GM06990 (cell line): ENCODE measurements around the gene NKD1.
A peak's percentile ranks its signal among the peaks of the same experiment; 100 is the strongest.

Source experiments
- DNase-seq: peaks from one replicate; pipeline ENCODE4 v3.0.0-alpha.2; 2011; ENCODE audit not compliant: insufficient read length; ENCODE audit errors: extremely low read depth
- H3K27me3 ChIP-seq: replicated peaks from 2 replicates; pipeline ENCODE4 v1.6.0; 2011; ENCODE audit warnings: low read length; ENCODE audit not compliant: control insufficient read depth, insufficient read depth
- H3K36me3 ChIP-seq: 2 replicates; pipeline ENCODE4 v1.5.1; 2011; ENCODE audit warnings: low read length; ENCODE audit not compliant: control insufficient read depth, insufficient read depth
- H3K4me3 ChIP-seq: replicated peaks from 2 replicates; pipeline ENCODE4 v1.5.1; 2011; ENCODE audit warnings: low read depth, mild to moderate bottlenecking, control low read depth, low read length
- TF ChIP-seq, protein P1 (sequence below): IDR thresholded peaks from 2 replicates; pipeline ENCODE4 v1.5.1; 2011; ENCODE audit warnings: low read length, control low read depth, mild to moderate bottlenecking, inconsistent platforms; ENCODE audit not compliant: insufficient read depth, poor library complexity, severe bottlenecking

Gene NKD1

GRCh38 chr16:50694206-50694605 is 146.0 kb downstream of the NKD1 start:
- H3K4me3 ChIP-seq: peak overlapping the region; percentile 68
- TF ChIP-seq, protein P1, sequence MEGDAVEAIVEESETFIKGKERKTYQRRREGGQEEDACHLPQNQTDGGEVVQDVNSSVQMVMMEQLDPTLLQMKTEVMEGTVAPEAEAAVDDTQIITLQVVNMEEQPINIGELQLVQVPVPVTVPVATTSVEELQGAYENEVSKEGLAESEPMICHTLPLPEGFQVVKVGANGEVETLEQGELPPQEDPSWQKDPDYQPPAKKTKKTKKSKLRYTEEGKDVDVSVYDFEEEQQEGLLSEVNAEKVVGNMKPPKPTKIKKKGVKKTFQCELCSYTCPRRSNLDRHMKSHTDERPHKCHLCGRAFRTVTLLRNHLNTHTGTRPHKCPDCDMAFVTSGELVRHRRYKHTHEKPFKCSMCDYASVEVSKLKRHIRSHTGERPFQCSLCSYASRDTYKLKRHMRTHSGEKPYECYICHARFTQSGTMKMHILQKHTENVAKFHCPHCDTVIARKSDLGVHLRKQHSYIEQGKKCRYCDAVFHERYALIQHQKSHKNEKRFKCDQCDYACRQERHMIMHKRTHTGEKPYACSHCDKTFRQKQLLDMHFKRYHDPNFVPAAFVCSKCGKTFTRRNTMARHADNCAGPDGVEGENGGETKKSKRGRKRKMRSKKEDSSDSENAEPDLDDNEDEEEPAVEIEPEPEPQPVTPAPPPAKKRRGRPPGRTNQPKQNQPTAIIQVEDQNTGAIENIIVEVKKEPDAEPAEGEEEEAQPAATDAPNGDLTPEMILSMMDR: no peak
- DNase-seq: peak; percentile 45

DNA sequence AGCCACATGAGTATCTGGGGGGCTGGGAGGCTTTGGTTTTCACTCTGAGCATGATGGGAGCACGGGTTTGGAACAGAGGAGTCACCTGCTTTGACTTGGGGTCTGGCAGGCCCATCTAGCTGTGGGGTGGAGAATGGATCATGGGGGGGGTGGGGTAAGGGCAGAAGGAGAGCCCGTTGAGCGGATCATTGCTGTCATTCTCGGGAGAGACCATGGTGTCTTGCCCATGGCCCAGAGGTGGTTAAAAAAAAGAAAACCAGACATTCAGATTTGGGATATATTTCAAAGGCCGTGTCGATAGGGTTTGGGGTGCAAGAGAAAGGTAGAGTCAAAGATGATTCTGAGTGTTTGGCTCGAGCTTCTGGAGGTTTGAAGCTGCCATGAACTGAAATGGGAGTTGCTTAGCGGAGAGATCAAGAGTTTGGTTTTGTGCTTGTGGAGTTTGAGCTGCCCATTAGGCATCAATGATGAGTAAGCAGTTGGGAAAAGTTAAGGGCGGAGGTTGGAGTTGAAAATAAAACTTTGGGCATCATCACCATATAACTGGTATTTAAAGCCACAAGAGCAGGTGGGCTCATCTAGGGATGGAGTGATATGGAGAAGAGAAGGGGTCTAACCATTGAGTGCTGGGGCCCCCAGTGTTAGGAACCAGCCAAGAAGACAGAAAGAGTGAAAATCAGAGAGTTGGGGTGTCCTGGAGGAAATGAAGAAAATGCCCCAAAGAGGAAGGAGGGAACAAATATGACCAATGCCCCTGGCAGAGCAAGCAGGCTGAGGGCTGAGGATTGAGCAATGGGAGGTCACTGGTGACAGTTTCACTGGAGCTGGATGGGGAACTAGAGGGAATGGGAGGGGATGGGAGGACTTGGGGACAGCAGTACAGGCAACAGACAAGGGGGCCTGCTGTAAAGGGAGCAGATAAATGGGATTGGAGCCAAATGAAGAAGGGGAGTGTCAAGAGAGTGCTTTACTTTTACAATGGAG is 147.1 kb downstream of the NKD1 start:
- Histone ChIP-seq H3K4me3 (peak overlapping the region; percentile 11; the same call in 1 of the 2 replicates), H3K27me3 (no peaks in the 10 kb centered on the region), H3K36me3 (no peaks in the 10 kb centered on the region; the same call in 1 of the 2 replicates)
- no peak for DNase-seq
- TF ChIP-seq, protein P1: no peak

More at GRCh38 chr16:50694206-50694605, 146.0 kb downstream of the NKD1 start:
- Histone ChIP-seq H3K36me3 (no peaks in the 10 kb centered on the region), H3K27me3 (no peaks in the 10 kb centered on the region)

- DNase-seq: peak; percentile 42
- Histone ChIP-seq H3K4me3 (no peak overlapping the region; the same call in 1 of the 2 replicates), H3K36me3 (no peaks in the 10 kb centered on the region; the same call in 1 of the 2 replicates), H3K27me3 (no peaks in the 10 kb centered on the region)
- TF ChIP-seq, protein P1: no peak
Observed at GRCh38 chr16:50696126-50696525, 147.9 kb downstream of the NKD1 start.

DNA sequence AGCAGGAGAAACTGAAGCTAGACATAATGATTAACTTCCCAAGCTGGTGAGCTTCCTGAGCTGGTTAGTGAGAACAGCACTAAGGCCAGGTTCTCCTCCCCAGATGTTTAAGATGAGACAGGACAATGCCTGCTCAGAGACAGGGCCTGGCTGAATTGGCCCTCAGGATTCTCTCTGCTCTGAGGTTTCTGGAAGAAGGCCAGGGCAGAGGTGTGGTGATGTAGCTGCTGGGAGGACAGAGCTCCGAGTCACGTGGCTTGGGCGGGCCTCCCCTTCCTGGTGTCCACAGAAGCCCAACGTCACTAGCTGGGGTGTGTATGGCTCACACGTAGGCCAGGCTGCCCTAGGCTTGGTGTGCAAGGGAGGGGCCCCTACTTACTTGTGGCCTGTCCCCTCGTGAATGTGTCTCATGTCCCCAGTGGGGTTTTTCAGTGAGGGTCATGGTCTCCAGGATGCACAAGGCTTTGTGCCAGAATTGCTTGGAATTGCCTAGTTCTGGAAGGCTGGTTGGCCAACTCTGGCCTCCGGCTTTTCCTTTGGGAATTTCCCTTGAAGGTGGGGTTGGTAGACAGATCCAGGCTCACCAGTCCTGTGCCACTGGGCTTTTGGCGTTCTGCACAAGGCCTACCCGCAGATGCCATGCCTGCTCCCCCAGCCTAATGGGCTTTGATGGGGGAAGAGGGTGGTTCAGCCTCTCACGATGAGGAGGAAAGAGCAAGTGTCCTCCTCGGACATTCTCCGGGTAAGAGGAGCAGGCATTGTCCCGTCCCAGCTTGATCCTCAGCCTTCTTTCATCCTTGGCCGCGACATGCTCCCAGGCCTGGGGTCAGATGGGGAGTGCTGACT is 148.6 kb downstream of the NKD1 start:
- Histone ChIP-seq H3K36me3 (no peaks in the 10 kb centered on the region; the same call in 1 of the 2 replicates), H3K27me3 (no peaks in the 10 kb centered on the region), H3K4me3 (no peak overlapping the region)
- TF ChIP-seq, protein P1: no peak
- peak; percentile 67 for DNase-seq

GRCh38 chr16:50697421-50697715 is 149.2 kb downstream of the NKD1 start:
- no peak for DNase-seq
- no peaks in the 10 kb centered on the region for H3K27me3 ChIP-seq
- TF ChIP-seq, protein P1: no peak
- H3K36me3 ChIP-seq: no peaks in the 10 kb centered on the region; the same call in 1 of the 2 replicates
- peak overlapping the region; percentile 60 for H3K4me3 ChIP-seq
